ENCODE measurements around the gene TFRC.

The TFRC gene

GRCh38 chr3:196081834-196082618 lies at the start of gene TFRC:
Gene TFRC (minus strand): TSS chr3:196082090. CDS start chr3:196077099, 4,991 bp downstream.
- TF ChIP-seq, protein P1, sequence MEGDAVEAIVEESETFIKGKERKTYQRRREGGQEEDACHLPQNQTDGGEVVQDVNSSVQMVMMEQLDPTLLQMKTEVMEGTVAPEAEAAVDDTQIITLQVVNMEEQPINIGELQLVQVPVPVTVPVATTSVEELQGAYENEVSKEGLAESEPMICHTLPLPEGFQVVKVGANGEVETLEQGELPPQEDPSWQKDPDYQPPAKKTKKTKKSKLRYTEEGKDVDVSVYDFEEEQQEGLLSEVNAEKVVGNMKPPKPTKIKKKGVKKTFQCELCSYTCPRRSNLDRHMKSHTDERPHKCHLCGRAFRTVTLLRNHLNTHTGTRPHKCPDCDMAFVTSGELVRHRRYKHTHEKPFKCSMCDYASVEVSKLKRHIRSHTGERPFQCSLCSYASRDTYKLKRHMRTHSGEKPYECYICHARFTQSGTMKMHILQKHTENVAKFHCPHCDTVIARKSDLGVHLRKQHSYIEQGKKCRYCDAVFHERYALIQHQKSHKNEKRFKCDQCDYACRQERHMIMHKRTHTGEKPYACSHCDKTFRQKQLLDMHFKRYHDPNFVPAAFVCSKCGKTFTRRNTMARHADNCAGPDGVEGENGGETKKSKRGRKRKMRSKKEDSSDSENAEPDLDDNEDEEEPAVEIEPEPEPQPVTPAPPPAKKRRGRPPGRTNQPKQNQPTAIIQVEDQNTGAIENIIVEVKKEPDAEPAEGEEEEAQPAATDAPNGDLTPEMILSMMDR (IDR thresholded peaks at IDR 0.05; ENCODE audit: low read depth, low read length), result no peak
- DNase-seq (ENCODE audit: extremely low read depth, low read depth), result peak; percentile 60

DNA sequence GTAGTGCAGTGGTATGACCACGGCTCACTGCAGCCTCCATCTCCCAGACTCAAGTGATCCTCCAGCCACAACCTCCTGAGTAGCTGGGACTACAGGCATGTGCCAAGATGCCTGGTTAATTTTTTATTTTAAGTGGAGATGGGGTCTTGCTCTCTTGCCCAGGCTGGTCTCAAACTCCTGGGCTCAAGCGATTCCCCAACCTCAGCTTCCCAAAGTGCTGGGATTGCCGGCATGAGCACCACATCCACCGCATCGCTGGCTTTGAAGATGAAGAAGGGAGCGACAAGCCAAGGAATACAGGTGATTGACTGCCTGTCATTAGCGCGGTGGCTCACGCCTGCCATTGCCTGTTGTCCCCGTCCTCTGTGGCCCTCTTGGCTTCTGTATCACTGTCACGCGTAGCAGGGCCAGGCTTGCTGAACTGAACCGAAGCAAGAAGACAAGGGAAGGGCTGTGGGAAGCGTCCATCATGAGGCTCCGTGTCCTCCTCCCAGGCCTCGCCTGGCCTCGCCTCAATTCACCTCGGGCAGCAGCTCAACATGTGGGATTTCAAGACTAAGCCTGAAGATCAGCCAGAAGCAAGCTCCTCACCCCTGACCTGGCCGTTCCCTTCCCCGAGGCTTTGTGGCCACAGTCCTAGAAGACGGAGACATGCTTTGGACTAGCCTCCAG lies 46.4 kb upstream of the TFRC start:
- TF ChIP-seq, protein P1 (IDR thresholded peaks at IDR 0.05; ENCODE audit: low read depth, low read length), result no peak

DNA sequence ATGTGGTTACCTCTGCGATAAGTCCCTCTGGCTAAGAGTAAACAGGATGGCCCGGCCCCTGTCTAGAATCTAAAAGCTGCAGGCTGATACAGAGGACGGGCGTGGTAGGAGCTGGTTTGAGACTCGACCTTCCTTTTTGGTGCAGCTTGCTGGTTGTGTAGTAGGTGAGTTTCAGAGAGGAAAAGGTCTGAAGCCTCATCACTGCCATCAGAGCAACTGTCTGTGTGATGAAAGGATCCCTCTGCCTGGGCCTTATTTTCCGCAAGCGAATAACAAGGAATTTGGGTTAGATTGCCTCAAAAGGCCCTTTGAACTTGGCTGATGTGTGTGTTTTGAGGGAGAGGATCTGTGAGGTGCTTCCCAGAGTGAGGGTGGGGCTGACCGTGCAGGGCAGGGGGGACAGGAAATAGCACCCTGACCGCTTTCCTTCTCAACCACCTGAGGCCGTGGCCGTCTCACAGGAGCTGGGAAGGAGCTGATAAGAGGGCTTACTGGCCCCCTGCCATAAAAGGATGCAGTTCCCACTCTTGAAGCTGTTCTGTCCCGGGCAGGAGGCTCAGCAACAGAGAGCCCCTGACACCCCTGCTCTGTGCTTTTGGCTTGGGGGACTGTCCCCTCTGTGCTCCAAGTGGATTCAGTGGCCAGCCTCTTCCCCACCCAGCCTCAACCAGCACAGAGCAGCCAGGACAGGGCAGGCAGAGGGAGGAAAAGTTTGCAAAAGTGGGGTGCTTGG lies 45.6 kb upstream of the TFRC start:
- TF ChIP-seq, protein P1 (IDR thresholded peaks at IDR 0.05; ENCODE audit: low read depth, low read length), result no peak
- no peak for DNase-seq (ENCODE audit: extremely low read depth, low read depth)

More for the DNA sequence above, 46.4 kb upstream of the TFRC start:
- no peak for DNase-seq (ENCODE audit: extremely low read depth, low read depth)

GRCh38 chr3:196124608-196125007 lies 42.7 kb upstream of the TFRC start:
- TF ChIP-seq, protein P1 (IDR thresholded peaks at IDR 0.05; ENCODE audit: low read depth, low read length), result no peak
- no peak for DNase-seq (ENCODE audit: extremely low read depth, low read depth)

- TF ChIP-seq, protein P1 (IDR thresholded peaks at IDR 0.05; ENCODE audit: low read depth, low read length), result no peak
- DNase-seq (ENCODE audit: extremely low read depth, low read depth), result no peak
Observed at GRCh38 chr3:196122688-196123046, 40.8 kb upstream of the TFRC start.

- DNase-seq (ENCODE audit: extremely low read depth, low read depth), result no peak
- TF ChIP-seq, protein P1 (IDR thresholded peaks at IDR 0.05; ENCODE audit: low read depth, low read length), result no peak
Observed at GRCh38 chr3:196122021-196122687, 40.3 kb upstream of the TFRC start.

Measured in AG09319 (cell line).